A673 (cell line): ENCODE measurements around the gene EMILIN2.

Source experiments
- CTCF ChIP-seq: fragments of 300-800, 200-600 bp; sonication (generic); conservative IDR thresholded peaks from 2 replicates; pipeline ENCODE4 v1.5.1; 2017; ENCODE audit warnings: low read depth, mild to moderate bottlenecking, antibody characterized with exemption, low read length, moderate library complexity, mixed read lengths
- EZH2 ChIP-seq: fragments of 200-600 bp; sonication (generic); IDR thresholded peaks from 2 replicates; pipeline ENCODE4 v1.6.1; 2017; ENCODE audit warnings: borderline replicate concordance, low read depth, mild to moderate bottlenecking, mixed read lengths, antibody characterized with exemption, low read length; ENCODE audit not compliant: poor library complexity, severe bottlenecking

DNA sequence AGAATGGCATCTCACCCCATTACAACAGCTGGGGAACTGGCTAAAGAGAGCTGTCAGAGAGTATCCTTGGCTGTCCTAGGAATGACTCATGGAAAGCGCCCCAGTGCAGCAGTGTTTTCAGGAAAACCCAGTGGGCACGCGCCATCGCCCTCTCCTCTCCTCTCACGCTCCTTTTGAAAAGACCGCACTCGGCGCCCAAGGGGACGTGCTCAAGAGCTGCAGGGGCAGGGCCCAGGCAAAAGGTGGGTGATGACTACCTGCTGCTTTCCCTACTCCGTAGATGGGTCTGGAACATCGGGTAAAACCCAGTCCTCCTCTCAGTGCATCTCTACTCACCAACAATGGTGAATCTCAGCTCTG is 68.1 kb downstream of the EMILIN2 start:
- no peak for TF ChIP-seq CTCF
- TF ChIP-seq EZH2 = no peak
